Stimulated activated CD8-positive, alpha-beta memory T cell treated with anti-CD3 and anti-CD28 coated beads, Interleukin-12 subunit alpha, Interleukin-12 subunit beta, amount 100 ng/mL, for 4 hours (primary cell): Measurements from ENCODE around the gene ISCU.
A peak's percentile ranks its signal among the peaks of the same experiment; 100 is the strongest.

Experiments used
- DNase-seq: peaks from one replicate; pipeline ENCODE4 v3.0.0-alpha.2; 2020; ENCODE audit warnings: low read depth

Gene ISCU

GRCh38 chr12:108562348-108563135, at the start of gene ISCU:
ISCU (plus strand) TSS chr12:108562596; CDS start chr12:108562623, 27 bp downstream.
- DNase-seq, result peak; percentile 100

DNA sequence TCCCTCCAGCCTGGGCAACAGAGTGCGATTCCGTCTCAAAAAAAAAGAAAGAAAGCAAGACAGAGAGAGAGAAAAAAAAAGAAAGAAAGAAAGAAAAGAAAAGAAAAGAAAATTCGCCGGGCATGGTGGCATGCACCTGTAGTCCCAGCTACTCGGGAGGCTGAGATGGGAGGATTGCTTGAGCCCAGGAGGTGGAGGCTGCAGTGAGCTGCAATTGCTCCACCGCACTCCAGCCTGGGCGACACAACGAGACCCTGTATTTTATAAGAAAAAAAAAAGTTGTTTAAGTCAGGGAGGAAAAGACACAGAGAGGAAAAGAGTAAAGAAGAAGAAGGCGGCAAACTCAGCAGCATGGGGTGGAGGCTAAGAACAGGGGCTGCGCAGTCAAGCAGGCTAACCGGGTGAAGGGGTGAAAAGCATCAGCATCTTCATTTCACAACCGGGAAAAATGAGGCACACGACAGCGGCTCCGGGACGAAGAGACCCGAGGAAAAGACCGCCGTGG, 47.9 kb upstream of the ISCU start:
- DNase-seq, result no peak

- peak; percentile 98 for DNase-seq
Observed at GRCh38 chr12:108514973-108515814, 47.2 kb upstream of the ISCU start, which contains the start of gene FICD. FICD (plus strand) TSS chr12:108515277; CDS start chr12:108516973, 1,696 bp downstream.

GRCh38 chr12:108515916-108516315, 46.5 kb upstream of the ISCU start:
- no peak for DNase-seq

DNA sequence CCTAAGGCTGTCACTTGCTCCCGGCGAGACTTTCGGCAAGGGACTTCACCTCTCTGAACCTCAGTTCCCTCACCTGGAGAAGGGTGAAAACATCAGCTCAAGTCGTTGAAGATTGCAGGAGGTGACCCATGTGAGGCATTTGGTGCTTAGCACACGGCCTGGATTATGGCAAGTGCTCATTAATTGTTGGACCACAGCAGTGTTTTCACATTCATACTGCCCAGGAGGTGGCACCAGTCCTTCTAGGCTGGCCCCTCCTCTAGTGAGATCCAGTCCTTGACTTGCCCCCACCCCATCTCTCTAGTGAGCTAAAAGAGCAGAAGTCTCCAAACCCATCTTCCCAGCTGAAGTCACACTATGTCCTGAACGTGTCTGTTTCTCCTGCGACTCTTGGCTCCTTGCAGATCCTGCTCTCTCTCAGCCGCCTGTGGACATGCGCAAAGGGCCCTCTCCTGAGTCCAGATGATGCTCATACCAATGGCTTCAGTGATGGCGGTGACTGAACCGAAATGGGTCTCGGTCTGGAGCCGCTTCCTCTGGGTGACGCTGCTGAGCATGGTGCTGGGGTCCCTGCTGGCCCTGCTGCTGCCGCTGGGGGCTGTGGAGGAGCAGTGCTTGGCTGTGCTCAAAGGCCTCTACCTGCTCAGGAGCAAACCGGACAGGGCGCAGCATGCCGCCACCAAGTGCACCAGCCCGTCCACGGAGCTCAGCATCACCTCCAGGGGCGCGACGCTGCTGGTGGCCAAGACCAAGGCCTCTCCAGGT, 45.7 kb upstream of the ISCU start:
- DNase-seq, result no peak

DNA sequence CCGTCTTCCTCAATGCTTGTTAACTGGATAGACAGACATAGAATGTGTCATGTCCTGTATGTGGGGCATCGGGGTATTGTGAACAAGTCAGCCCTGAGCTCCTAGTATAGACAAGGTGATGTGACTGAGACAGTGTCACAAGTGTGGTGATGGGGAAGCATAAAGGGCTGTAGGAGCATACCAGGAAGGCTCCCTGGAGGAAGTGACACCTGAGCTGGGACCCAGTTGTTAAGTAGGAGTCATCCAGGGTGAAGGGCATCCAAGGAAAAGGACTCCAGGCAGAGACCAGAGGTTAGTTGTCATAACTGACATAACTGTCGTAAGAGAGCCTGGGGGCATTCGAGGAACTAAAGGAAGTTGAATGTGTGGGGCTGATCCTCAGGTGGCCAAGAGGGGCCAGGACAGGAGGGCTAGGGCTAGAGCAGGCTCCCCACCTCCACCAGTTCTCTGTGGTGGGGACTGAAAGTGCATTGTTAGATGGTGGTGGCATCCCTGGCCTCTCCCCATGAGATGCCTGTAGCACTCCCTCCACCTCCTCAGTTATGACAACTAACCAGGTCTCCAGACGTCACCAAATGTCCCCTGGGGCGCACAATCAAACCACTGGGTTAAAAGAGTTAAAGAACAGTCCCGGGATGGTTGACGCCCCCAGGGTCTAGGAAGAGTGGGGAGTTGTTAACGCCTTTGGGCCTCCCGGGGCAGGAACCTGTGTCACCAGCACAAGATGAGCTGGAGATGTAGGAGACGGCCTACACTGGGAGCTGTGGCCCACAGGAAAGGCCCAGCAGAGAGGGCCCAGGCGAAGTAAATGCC, 44.9 kb upstream of the ISCU start:
- DNase-seq, result no peak

DNA sequence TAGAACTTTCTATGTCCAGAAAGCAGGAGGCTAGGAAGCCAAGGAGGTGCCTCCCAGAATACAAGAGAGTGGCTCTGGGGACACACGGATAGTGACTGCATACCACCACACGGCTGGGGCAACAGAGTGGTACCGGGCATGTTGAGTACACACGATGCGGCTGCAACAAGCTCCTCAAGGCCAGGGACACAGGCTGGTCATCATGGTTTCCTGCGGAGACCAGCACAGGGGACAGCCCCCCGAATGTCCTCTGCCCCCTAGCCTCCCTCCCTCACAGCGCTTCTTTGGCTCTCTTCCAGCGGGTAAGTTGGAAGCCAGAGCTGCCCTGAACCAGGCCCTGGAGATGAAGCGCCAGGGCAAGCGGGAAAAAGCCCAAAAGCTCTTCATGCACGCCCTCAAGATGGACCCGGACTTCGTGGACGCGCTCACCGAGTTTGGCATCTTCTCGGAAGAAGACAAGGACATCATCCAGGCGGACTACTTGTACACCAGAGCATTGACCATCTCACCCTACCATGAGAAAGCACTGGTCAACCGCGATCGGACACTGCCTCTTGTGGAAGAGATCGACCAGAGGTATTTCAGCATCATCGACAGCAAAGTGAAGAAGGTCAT, 44.2 kb upstream of the ISCU start:
- no peak for DNase-seq

- no peak for DNase-seq
Observed at GRCh38 chr12:108518716-108519496, 43.5 kb upstream of the ISCU start.

DNA sequence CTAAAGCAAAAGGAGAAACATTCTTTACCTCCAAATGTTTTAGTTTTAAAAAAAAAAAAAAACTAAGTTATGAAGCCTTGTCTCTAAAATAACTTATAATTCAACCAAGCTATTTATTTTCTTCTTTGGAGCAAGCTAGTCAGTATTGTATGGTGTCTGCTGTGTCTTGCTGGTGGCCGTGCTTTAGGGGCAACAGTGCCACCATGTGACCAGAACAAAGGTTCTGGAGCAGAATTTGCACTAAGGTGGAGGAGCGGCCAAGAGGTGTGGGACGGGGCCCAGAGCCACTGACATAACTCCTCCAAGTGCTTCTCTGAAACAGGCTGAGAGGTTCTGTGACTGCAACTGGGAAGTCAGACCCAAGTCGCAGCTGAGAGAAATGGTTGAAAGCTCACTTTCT, 42.8 kb upstream of the ISCU start:
- no peak for DNase-seq

DNA sequence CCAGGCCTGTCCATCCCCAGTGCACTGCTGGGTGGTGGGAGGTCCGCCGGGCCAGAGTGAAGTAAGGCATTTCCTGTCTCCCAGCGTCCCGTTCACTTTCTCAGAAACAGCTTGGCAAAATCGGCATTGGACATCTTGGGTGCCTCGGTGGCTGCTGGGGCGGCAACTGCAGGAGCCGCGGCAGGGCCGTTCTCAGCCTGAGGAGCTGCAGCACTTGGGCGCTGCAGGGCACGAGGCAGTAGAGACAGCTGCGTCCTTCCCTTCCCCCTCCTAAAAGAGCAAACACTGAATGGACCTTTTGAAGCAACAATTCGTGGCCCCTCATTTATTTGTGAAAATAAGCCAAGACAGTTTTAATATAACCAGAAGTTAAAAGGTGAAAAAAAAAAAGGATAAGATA, 39.0 kb upstream of the ISCU start:
- no peak for DNase-seq

DNA sequence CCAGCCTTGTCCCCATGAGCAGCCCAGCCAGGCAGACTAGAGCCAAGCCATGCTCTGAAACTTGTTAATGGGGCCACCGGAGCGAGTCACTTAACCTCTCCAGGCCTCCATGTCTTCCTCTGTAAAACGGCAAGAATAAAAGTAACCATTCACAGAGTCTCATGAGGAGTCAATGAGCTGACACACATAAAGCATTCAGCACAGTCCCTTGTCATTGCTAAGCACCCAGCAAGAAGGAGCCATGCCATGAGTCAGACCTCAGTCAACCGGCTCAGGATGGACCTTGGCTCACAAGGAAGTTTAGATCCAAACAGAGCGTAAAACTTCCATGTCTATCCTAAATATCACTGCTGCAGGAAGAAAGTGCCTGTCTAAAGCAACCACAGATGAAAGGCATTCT, 36.7 kb upstream of the ISCU start:
- no peak for DNase-seq

DNA sequence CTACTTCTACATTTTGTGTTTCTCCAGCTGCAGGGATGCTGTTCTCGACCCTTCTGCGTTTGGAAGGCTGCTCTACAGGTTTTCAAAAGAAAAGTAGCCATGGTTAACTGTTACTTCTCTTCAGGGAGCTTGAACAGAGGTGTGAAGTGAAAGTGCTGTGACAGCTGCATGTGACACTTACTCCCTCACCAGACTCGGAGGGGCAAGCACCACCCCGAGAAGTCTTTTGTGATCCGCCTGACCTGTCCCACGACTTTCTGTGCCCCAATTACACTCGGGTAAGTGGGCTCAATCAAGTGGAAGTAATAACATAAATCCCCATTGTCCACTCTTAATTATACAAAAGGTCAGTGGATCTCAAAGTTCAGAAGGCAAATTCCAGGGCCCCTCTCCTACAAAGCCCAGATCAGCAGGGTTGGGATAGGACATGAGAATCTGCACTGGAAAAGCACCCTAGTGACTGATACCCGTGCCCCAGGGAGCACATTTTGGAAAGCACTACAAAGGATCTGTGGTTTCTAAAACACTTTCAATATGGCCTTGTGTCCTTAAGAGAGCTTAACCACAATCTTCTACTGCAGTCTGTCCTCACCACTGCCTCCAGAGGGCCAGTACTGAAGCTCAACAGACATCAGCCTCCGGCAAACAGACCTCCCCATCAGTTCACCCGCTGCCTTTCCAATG, 35.8 kb upstream of the ISCU start:
- no peak for DNase-seq

GRCh38 chr12:108527166-108527496, 35.3 kb upstream of the ISCU start:
- DNase-seq, result no peak

GRCh38 chr12:108530161-108530560, 32.2 kb upstream of the ISCU start:
- DNase-seq, result no peak

DNA sequence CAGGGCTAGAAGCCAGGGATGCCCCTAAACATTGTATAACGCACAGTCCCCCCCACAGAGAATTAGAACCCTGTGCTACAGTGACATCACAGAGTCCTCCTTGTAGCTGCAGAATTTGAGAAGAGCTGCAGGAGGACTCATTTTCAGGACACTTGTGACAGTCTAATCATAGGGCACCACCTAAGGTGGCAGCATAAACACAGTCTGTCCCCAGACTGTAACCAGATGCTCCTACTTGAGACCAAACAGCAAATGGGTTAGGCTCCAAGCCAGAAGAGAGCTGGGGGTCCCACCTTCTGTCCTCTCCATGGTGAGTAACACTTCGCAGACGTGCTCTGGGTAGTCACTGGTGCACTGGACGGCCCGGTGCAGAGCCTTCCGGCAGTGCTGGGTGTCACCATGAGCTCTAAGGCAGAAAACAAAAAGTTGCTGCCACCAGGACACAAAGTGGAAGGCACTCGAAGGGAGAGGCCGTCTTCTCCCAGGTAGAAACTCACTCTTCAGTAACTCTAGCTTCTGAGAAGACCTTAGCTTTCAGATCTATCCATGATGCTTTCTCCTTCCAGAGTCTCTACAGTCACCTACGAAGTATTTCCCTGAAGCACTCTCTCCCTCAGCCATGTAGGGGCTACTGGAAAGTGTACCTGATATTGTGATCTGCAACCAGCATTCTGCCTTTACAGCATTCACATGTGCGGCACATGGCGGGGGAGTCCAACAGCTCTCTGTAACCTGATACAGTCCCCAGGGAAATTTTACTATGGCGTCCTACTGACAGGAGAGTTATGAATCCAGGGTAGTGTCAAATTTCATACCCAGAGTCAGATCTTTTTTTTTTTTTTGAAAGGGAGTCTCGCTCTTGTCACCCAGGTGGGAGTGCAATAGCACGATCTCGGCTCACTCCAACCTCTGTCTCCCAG, 30.2 kb upstream of the ISCU start:
- DNase-seq, result no peak

GRCh38 chr12:108538146-108538545, 24.2 kb upstream of the ISCU start:
- DNase-seq, result no peak

- DNase-seq, result no peak
Observed at GRCh38 chr12:108538616-108539195, 23.7 kb upstream of the ISCU start.

DNA sequence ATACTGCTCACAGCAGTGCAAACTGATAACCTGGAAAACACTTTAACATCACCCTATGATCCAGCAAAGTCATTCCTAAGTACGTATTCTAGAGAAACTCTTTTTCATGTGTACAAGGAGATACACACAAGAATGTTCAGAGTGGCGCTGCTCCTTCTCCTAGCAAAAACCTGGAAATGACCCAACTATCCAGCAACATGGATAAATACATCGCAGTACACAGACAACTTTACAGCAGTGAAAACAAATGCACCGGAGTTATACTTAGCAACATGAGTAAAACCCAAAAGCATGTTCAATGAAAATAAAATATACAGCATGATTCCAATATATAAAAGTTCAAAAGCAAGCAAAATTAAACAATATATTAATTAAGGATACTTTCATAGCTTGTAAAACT, 20.1 kb upstream of the ISCU start:
- no peak for DNase-seq
